Measurements from ENCODE around the gene CDCA8. TPM values are rescaled to one million over a fixed set of nuclear protein-coding genes. Genes with fewer than 3 reads are reported as not detected.

Gene CDCA8
- total and polyA plus RNA-seq, 2 donors (not counting 3 experiments of a cell fraction or from before 2014, with no cell fraction given): 38.5 to 45.7 TPM

DNA sequence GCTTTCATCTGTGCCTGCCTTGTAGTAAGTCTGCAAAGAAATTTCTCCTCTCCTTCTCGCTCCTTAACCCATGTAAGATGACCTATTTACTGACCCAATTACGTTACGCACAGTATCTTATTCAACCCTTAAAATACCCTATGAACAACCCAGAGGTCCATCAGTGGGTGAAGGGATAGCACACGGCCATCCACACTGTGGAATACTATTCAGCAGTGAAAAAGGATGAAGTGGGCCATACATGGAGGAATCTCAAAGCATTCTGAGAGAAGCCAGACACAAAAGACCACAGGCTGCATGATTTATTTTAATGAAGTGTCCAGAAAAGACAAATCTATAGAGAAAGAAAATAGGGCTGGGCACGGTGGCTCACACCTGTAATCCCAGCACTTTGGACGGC, 33.8 kb upstream of the CDCA8 start:
- no peak for FAIRE-seq
- CTCF ChIA-PET: no interaction called here
- H3K36me3 ChIP-seq (ENCODE audit: control insufficient read depth in 2 of 2, extremely low read depth in 1 of 2, insufficient read depth in 2 of 2, low read length in 2 of 2): no peaks in the 10 kb centered on the region
- H3K27ac ChIP-seq (ENCODE audit: insufficient read depth, low read depth, low read length): no peak overlapping the region
- dilution Hi-C loops (cut with MboI; ENCODE audit: extremely low pct_ligation_motif_present, low sequenced_read_pairs): no loop called here
- no TSS peak for BruUV-seq (replicated peaks)
- H2AFZ ChIP-seq (ENCODE audit: low read depth, low read length): no peak overlapping the region
- H3K4me1 ChIP-seq (ENCODE audit: control insufficient read depth, extremely low read depth, insufficient read depth, low read length): no peaks in the 10 kb centered on the region
- no peak overlapping the region for H3K9ac ChIP-seq (replicated peaks; ENCODE audit: extremely low read depth, insufficient read depth, low read length)
- intact Hi-C loops (cut with micrococcal nuclease): no loop called here
- H3K4me3 ChIP-seq (replicated peaks in 1 of 3; ENCODE audit: insufficient read depth in 1 of 3, low read depth in 1 of 3, low read length in 3 of 3): no peak overlapping the region
- no peak for DNase-seq (ENCODE audit: low read depth, low spot score)
- no peak overlapping the region for H3K4me2 ChIP-seq (ENCODE audit: insufficient read depth, low read length)
- H4K20me1 ChIP-seq (replicated peaks; ENCODE audit: control insufficient read depth, extremely low read depth, insufficient read depth, low read length): no peaks in the 10 kb centered on the region
- H3K79me2 ChIP-seq (ENCODE audit: control insufficient read depth, insufficient read depth, low read length): no peaks in the 10 kb centered on the region
- POLR2A ChIA-PET: no interaction called here
- no peak for TF ChIP-seq MYC (IDR thresholded peaks at IDR 0.05; ENCODE audit: low read depth, low read length)
- no peak for TF ChIP-seq POLR2AphosphoS5 (IDR thresholded peaks at IDR 0.05; ENCODE audit: insufficient read depth, low read depth, low read length)
- TF ChIP-seq POLR2A (IDR thresholded peaks at IDR 0.05; ENCODE audit: low read depth, low read length): no peak
- TF ChIP-seq FOS (IDR thresholded peaks at IDR 0.05; ENCODE audit: borderline replicate concordance, insufficient read depth, low read length): no peak
- no peak for TF ChIP-seq JUN (IDR thresholded peaks at IDR 0.05; ENCODE audit: borderline replicate concordance, insufficient read depth, insufficient read length, low read depth)
- TF ChIP-seq, protein P1, sequence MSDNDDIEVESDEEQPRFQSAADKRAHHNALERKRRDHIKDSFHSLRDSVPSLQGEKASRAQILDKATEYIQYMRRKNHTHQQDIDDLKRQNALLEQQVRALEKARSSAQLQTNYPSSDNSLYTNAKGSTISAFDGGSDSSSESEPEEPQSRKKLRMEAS (IDR thresholded peaks at IDR 0.05; ENCODE audit: insufficient read depth, insufficient read length): no peak
- TF ChIP-seq, protein P2, sequence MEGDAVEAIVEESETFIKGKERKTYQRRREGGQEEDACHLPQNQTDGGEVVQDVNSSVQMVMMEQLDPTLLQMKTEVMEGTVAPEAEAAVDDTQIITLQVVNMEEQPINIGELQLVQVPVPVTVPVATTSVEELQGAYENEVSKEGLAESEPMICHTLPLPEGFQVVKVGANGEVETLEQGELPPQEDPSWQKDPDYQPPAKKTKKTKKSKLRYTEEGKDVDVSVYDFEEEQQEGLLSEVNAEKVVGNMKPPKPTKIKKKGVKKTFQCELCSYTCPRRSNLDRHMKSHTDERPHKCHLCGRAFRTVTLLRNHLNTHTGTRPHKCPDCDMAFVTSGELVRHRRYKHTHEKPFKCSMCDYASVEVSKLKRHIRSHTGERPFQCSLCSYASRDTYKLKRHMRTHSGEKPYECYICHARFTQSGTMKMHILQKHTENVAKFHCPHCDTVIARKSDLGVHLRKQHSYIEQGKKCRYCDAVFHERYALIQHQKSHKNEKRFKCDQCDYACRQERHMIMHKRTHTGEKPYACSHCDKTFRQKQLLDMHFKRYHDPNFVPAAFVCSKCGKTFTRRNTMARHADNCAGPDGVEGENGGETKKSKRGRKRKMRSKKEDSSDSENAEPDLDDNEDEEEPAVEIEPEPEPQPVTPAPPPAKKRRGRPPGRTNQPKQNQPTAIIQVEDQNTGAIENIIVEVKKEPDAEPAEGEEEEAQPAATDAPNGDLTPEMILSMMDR (IDR thresholded peaks at IDR 0.05; ENCODE audit: extremely low read depth in 1 of 2, insufficient read depth in 1 of 2, low read depth in 1 of 2, low read length in 2 of 2): no peak
- TF ChIP-seq EZH2 (IDR thresholded peaks at IDR 0.05; ENCODE audit: borderline replicate concordance, low read depth, low read length, severe bottlenecking): no peak
- no peak for TF ChIP-seq GATA2 (IDR thresholded peaks at IDR 0.05; ENCODE audit: insufficient read depth, insufficient read length, low read depth, low read length)
- H3K9me3 ChIP-seq (replicated peaks; ENCODE audit: control insufficient read depth, insufficient read depth, low read length): no peaks in the 10 kb centered on the region
- no peaks in the 10 kb centered on the region for H3K9me1 ChIP-seq (replicated peaks; ENCODE audit: control insufficient read depth, extremely low read depth, insufficient read depth, low read length)
- peaks cover 0 to 4% of the 10 kb centered on the region in 2 experiments for H3K27me3 ChIP-seq (ENCODE audit: control insufficient read depth in 2 of 2, insufficient read depth in 2 of 2, low read length in 2 of 2)

Measured in endothelial cell of umbilical vein (primary cell).